H9 (cell line): Measurements from ENCODE around the gene FMO2. TPM values are rescaled to one million over a fixed set of nuclear protein-coding genes. Genes with fewer than 3 reads are reported as not detected.

Source experiments
- DNase-seq: peaks from one replicate; pipeline ENCODE4 v3.0.0-alpha.2; 2017
- H2AFZ ChIP-seq: one replicate; pipeline ENCODE4 v1.6.1; 2013; ENCODE audit warnings: mild to moderate bottlenecking, low read length, control low read depth, moderate library complexity
- H2AK5ac ChIP-seq: 2 replicates; pipeline ENCODE4 v1.6.1; 2013; ENCODE audit warnings: low read length, control low read depth, mixed read lengths; ENCODE audit not compliant: insufficient read length
- H2BK120ac ChIP-seq: one replicate; pipeline ENCODE4 v1.6.1; 2013; ENCODE audit warnings: low read depth, mild to moderate bottlenecking, low read length, control low read depth, inconsistent platforms; ENCODE audit not compliant: poor library complexity, severe bottlenecking
- H2BK12ac ChIP-seq: 2 replicates; pipeline ENCODE4 v1.6.1; 2013; ENCODE audit warnings: low read length, control low read depth, mixed read lengths, low read depth; ENCODE audit not compliant: insufficient read length
- H2BK15ac ChIP-seq: 2 replicates; pipeline ENCODE4 v1.6.1; 2013; ENCODE audit warnings: low read depth, low read length, control low read depth
- H2BK20ac ChIP-seq: one replicate; pipeline ENCODE4 v1.6.1; 2013; ENCODE audit warnings: low read depth, mild to moderate bottlenecking, low read length, control low read depth, inconsistent platforms; ENCODE audit not compliant: poor library complexity, severe bottlenecking
- H2BK5ac ChIP-seq: 2 replicates; pipeline ENCODE4 v1.6.1; 2013; ENCODE audit warnings: low read length, control low read depth, mixed read lengths; ENCODE audit not compliant: insufficient read length
- H3K14ac ChIP-seq: 2 replicates; pipeline ENCODE4 v1.6.1; 2013; ENCODE audit warnings: low read length, control low read depth; ENCODE audit not compliant: insufficient read depth
- H3K18ac ChIP-seq: 2 replicates; pipeline ENCODE4 v1.6.1; 2013; ENCODE audit warnings: low read depth, mild to moderate bottlenecking, mixed read lengths, low read length, control low read depth; ENCODE audit not compliant: insufficient read length
- H3K23ac ChIP-seq: 2 replicates; pipeline ENCODE4 v1.6.1; 2013; ENCODE audit warnings: low read length, control low read depth, mixed read lengths, low read depth; ENCODE audit not compliant: insufficient read length
- H3K23me2 ChIP-seq: 2 replicates; pipeline ENCODE4 v1.6.1; 2013; ENCODE audit warnings: low read depth, mild to moderate bottlenecking, mixed read lengths, low read length, control low read depth; ENCODE audit not compliant: insufficient read length, poor library complexity, severe bottlenecking
- H3K27ac ChIP-seq: 2 replicates; pipeline ENCODE4 v1.5.1; 2013; ENCODE audit warnings: low read length, control low read depth, mixed read lengths, low read depth; ENCODE audit not compliant: insufficient read length
- H3K27me3 ChIP-seq: 2 replicates; pipeline ENCODE4 v1.6.1; 2013; ENCODE audit warnings: low read length, control low read depth, inconsistent platforms; ENCODE audit not compliant: insufficient read depth
- H3K4ac ChIP-seq: 2 replicates; pipeline ENCODE4 v1.6.1; 2013; ENCODE audit warnings: low read depth, mild to moderate bottlenecking, control low read depth, inconsistent platforms, low read length, moderate library complexity
- H3K4me1 ChIP-seq: 2 replicates; pipeline ENCODE4 v1.6.1; 2013; ENCODE audit warnings: low read length, control low read depth, inconsistent platforms; ENCODE audit not compliant: insufficient read depth
- H3K4me2 ChIP-seq: 2 replicates; pipeline ENCODE4 v1.6.1; 2013; ENCODE audit warnings: low read length, control low read depth, mixed read lengths; ENCODE audit not compliant: insufficient read length, insufficient read depth
- H3K56ac ChIP-seq: 2 replicates; pipeline ENCODE4 v1.6.1; 2013; ENCODE audit warnings: low read depth, mild to moderate bottlenecking, mixed read lengths, low read length, control low read depth; ENCODE audit not compliant: insufficient read length
- H3K79me1 ChIP-seq: 2 replicates; pipeline ENCODE4 v1.6.1; 2013; ENCODE audit warnings: low read depth, mild to moderate bottlenecking, moderate library complexity, low read length, control low read depth, inconsistent platforms; ENCODE audit not compliant: insufficient read depth, poor library complexity, severe bottlenecking
- H3K79me2 ChIP-seq: 2 replicates; pipeline ENCODE4 v1.6.1; 2013; ENCODE audit warnings: low read length, control low read depth, inconsistent platforms; ENCODE audit not compliant: insufficient read depth
- H3K9ac ChIP-seq: 2 replicates; pipeline ENCODE4 v1.6.1; 2013; ENCODE audit warnings: low read length, control low read depth, mixed read lengths; ENCODE audit not compliant: insufficient read length; ENCODE audit errors: extremely low read depth
- H3K9me3 ChIP-seq: one replicate; pipeline ENCODE4 v1.6.1; 2013; ENCODE audit warnings: low read depth, low read length, inconsistent platforms; ENCODE audit not compliant: control insufficient read depth
- H3T11ph ChIP-seq: one replicate; pipeline ENCODE4 v1.6.1; 2013; ENCODE audit warnings: mild to moderate bottlenecking, low read length, control low read depth, inconsistent platforms
- H4K20me1 ChIP-seq: one replicate; pipeline ENCODE4 v1.6.1; 2013; ENCODE audit not compliant: control insufficient read depth, insufficient read length, insufficient read depth
- H4K5ac ChIP-seq: 2 replicates; pipeline ENCODE4 v1.6.1; 2013; ENCODE audit warnings: low read depth, mild to moderate bottlenecking, mixed read lengths, low read length, control low read depth; ENCODE audit not compliant: insufficient read length
- H4K8ac ChIP-seq: replicated peaks from 2 replicates; pipeline ENCODE4 v1.6.1; 2013; ENCODE audit warnings: low read length, control low read depth, mixed read lengths, low read depth; ENCODE audit not compliant: insufficient read length
- H4K91ac ChIP-seq: 2 replicates; pipeline ENCODE4 v1.6.1; 2013; ENCODE audit warnings: low read depth, mild to moderate bottlenecking, moderate library complexity, mixed read lengths, low read length, control low read depth; ENCODE audit not compliant: insufficient read length
- H3K27ac Mint-ChIP-seq, 3 experiments: 2 replicates in 2 of 3; 3 replicates in 1 of 3; pipeline ENCODE4 v1.8.0; 2020 to 2021; ENCODE audit warnings: mixed read lengths in 3 of 3, mild to moderate bottlenecking in 1 of 3, moderate library complexity in 1 of 3
- H3K27me3 Mint-ChIP-seq: 2 replicates; pipeline ENCODE4 v1.8.0; 2021; ENCODE audit warnings: low read depth, mild to moderate bottlenecking, moderate library complexity, mixed read lengths
- H3K36me3 Mint-ChIP-seq, 3 experiments: 2 replicates in 2 of 3; 3 replicates in 1 of 3; pipeline ENCODE4 v1.8.0; 2020 to 2021; ENCODE audit warnings: low read depth in 3 of 3, mixed read lengths in 3 of 3; ENCODE audit not compliant: insufficient read depth in 1 of 3
- H3K4me1 Mint-ChIP-seq, 2 experiments: 2 replicates each; pipeline ENCODE4 v1.8.0; 2020; ENCODE audit warnings: mixed read lengths in 2 of 2
- H3K4me3 Mint-ChIP-seq, 2 experiments: 2 replicates in 1 of 2; 3 replicates in 1 of 2; pipeline ENCODE4 v1.8.0; 2020 to 2021; ENCODE audit warnings: mild to moderate bottlenecking in 2 of 2, mixed read lengths in 2 of 2, moderate library complexity in 1 of 2
- H3K9me3 Mint-ChIP-seq, 2 experiments: 2 replicates in 1 of 2; 3 replicates in 1 of 2; pipeline ENCODE4 v1.8.0; 2020; ENCODE audit warnings: mild to moderate bottlenecking in 2 of 2, mixed read lengths in 2 of 2, moderate library complexity in 1 of 2
- CTCF ChIP-seq: fragments of 200-600 bp; sonication (generic); conservative IDR thresholded peaks from 3 replicates; pipeline ENCODE4 v1.8.0; 2021; ENCODE audit warnings: antibody characterized with exemption, mild to moderate bottlenecking
- WGBS: extraction: QIAGEN DNeasy Blood & Tissue Kit; methylation state at CpG from one replicate; pipeline ENCODE4 v1.1.7; 2013; ENCODE audit warnings: missing lambda C conversion rate, low lambda C conversion rate, mixed read lengths; ENCODE audit not compliant: insufficient read length; ENCODE audit errors: extremely low coverage; 5-methylcytosine and 5-hydroxymethylcytosine counted together
- total RNA-seq: library from RNA; stranded (reverse); gene quantifications from 2 replicates; pipeline ENCODE4 v1.2.1, GENCODE V29; 2021

Gene FMO2
- total RNA-seq, 1 experiment from 2014 or later = not detected

GRCh38 chr1:171140401-171140800 is 44.7 kb upstream of the FMO2 start:
- H3T11ph ChIP-seq = no peak overlapping the region
- H3K4me2 ChIP-seq = no peak overlapping the region
- H4K8ac ChIP-seq = no peak overlapping the region
- no peak overlapping the region for H2BK5ac ChIP-seq
- no peaks in the 10 kb centered on the region for H3K9me3 Mint-ChIP-seq
- no peak overlapping the region for H4K91ac ChIP-seq
- H3K9ac ChIP-seq = no peak overlapping the region
- H3K27ac Mint-ChIP-seq = no peak overlapping the region
- H2BK120ac ChIP-seq = no peak overlapping the region
- H3K4me1 ChIP-seq = no peaks in the 10 kb centered on the region; the same call in 1 of the 2 replicates
- H3K4me1 Mint-ChIP-seq = peaks cover 30 to 31% of the 10 kb centered on the region in 2 experiments
- H3K56ac ChIP-seq = no peak overlapping the region
- no peak for TF ChIP-seq CTCF
- DNase-seq = no peak
- H3K9me3 ChIP-seq = no peaks in the 10 kb centered on the region
- H2AK5ac ChIP-seq = no peak overlapping the region
- H3K27ac ChIP-seq = no peak overlapping the region
- H3K4ac ChIP-seq = no peak overlapping the region
- no peak overlapping the region for H2AFZ ChIP-seq
- H4K20me1 ChIP-seq = no peaks in the 10 kb centered on the region
- H3K79me2 ChIP-seq = no peaks in the 10 kb centered on the region
- H3K79me1 ChIP-seq = no peaks in the 10 kb centered on the region
- H2BK20ac ChIP-seq = no peak overlapping the region
- WGBS = no CpG with 5 or more reads among the region's 5 CpGs
- no peak overlapping the region for H4K5ac ChIP-seq
- no peaks in the 10 kb centered on the region for H3K27me3 Mint-ChIP-seq
- no peaks in the 10 kb centered on the region for H3K23me2 ChIP-seq
- no peak overlapping the region for H3K14ac ChIP-seq
- H2BK15ac ChIP-seq = no peak overlapping the region
- no peaks in the 10 kb centered on the region for H3K27me3 ChIP-seq
- no peak overlapping the region for H3K18ac ChIP-seq
- H2BK12ac ChIP-seq = no peak overlapping the region
- no peak overlapping the region for H3K4me3 Mint-ChIP-seq
- no peaks in the 10 kb centered on the region for H3K36me3 Mint-ChIP-seq
- no peak overlapping the region for H3K23ac ChIP-seq
